CD1c-positive myeloid dendritic cell (primary cell): ENCODE data around the gene PTPN4.
"Not testable (repeated sequence)": the region's sequence is repeated elsewhere in the genome, so short reads cannot be mapped to it uniquely, and the experiment has no call there.

Experiments
- DNase-seq: peaks from one replicate; pipeline ENCODE4 v3.0.0-alpha.2; 2016; ENCODE audit errors: extremely low spot score

The PTPN4 gene

DNA sequence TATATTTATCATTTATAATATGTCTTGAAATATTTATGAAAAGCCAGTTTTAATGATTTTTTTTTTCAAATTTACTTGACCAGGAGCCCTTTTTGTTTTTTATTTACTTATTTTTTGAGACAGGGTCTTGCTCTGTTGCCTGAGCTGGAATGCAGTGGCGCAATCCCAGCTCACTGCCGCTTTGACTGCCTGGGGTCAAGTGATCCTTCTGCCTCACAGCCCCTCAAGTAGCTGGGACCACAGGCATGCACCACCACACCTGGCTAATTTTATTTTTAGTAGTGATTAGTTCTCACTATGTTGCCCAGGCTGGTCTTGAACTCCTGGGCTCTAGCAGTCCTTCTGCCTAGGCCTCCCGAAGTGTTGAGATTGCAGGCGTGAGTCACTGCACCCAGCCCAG lies 258.8 kb downstream of the PTPN4 start:
- DNase-seq, result no peak

DNA sequence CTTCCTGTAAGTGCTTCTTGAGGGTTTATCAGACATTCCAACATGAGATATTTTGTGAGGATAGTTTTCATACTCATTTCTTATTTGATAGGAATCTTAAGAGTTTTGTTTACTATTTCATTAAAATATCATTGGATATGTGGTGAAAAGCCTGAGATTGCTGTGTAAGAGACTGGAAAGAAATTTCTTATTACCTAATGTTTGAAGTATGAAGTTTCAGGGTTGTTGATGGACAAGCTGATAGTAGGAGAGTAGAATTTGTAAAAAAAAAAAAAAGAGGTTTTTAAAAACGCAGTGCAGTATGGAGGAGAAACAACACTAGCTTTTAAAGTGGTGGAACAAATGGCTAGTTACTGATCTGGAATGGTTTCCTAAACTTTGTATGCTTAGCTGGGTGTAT lies 260.8 kb downstream of the PTPN4 start:
- DNase-seq, result no peak

DNA sequence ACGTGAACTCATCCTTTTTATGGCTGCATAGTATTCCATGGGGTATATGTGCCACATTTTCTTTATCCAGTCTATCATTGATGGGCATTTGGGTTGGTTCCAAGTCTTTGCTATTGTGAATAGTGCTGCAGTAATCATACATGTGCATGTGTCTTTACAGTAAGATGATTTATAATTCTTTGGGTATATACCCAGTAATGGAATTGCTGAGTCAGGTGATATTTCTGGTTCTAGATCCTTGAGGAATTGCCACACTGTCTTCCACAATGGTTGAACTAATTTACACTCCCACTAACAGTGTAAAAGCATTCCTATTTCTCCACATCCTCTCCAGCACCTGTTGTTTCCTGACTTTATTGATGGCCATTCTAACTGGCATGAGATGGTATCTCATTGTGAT lies 262.8 kb downstream of the PTPN4 start:
- not testable (repeated sequence) for DNase-seq

DNA sequence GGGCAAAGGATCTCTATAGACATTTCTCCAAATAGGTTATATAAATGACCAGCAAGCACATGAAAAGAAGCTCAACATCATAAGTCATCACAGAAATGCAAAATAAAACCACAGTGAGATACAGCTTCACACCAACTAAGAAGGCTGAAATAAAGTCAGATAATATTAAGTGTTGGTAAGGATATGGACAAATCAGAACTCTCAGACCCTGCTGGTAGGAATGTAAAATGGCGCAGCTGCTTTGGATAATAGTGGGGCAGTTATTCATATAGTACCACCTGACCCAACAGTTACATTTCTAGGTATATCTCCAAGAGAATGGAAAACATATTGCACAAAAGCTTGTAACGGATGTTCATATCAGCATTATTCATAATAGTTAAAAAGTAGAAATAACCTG lies 267.2 kb downstream of the PTPN4 start:
- no peak for DNase-seq

DNA sequence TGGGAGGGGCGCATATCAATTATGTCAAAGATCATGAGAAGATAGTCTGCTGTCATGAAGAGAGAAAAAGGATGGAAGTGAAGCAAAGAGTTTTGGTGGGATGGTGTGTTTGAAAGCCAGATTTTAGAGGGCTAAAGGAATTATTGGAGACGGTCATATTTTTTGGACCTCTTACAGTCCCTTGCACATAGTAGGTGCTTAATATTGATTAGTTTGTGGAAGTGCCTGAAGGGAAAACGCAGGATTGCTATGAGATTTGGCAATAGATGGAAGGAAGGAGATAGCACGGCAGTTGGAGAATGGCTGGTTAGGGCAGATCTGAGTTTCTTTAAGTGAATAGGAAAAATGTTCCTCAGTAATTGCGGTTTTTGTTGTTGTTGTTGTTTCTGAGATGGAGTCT lies 269.1 kb downstream of the PTPN4 start:
- no peak for DNase-seq

DNA sequence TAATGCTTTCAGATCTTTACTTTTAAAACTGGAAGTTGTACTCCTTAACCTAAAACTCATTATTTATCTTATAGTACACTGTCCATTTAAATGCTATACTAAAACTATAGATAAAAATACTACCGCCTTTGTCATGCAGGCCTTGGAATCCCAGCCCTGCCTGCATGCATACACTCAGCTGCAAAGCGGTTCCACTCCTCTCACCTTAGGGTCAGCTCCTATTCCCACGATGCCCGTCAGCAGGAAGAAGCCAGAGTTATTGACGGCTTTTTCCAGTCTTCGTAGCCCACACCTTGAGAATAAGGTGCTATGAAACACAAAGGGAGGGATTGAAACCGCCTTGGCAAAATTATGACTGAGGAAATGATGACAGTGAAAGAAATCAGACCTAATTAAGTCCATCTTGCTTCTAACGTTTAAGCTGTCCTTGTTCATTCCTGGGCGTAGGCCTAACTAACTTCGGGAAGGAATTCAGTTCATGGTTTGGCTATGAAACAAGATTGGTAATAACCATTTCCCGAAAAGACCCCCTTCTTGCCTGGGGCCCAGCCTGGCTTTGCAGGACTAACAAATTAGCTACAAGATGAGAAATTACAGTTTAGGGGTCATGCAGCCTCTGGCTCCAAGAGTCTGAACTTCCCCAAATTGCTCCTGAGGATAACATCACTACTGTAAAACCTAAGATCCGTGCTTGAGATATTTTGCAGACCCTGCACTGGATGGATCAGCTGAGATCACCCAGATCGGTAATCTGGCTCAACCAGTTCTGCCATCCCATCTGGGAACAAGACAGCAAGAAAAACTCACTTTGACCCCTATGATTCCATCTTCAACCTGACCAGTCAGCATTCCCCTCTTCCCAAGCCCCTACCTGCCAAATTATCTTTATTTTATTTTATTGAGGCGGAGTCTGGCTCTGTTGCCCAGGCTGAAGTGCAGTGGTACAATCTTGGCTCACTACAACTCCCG lies 270.2 kb downstream of the PTPN4 start:
- no peak for DNase-seq

DNA sequence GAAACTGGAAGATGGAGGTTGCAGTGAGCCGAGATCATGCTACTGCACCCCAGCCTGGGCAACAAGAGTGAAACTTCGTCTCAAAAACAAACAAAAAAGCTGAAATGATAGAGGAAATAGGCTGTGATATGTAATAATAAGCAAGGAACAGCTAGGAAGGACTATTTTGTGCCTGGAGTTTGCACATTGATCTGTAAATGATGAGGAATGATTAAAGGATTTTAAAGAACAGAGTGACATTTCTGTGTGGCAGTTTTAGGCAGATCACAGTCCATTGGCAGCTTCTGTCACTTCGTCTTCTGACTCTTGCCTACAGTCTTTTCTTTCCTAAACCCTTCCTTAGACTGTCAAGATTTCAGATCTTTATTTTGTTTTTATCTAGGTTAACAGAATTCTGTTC lies 272.6 kb downstream of the PTPN4 start:
- DNase-seq, result no peak
